Suprapubic skin (tissue), 4 donors: Measurements from ENCODE around the gene C14orf119.

ENCODE experiments used
- CTCF ChIP-seq, 2 donors: fragments of 200-600 bp in 1 of 2; fragments of 450-650 bp in 1 of 2; sonication (generic) in 1 of 2; IDR thresholded peaks; one replicate each; pipeline ENCODE4 v1.5.1; 2016 to 2019; ENCODE audit warnings: antibody characterized with exemption in 2 of 2, mild to moderate bottlenecking in 1 of 2, moderate library complexity in 1 of 2
- POLR2A ChIP-seq, 2 donors: fragments of 450-650 bp; IDR thresholded peaks; one replicate each; pipeline ENCODE4 v1.6.1; 2017; ENCODE audit warnings: antibody characterized with exemption in 2 of 2, mild to moderate bottlenecking in 2 of 2, moderate library complexity in 2 of 2
- POLR2AphosphoS5 ChIP-seq, 3 donors: sonication (generic); formaldehyde crosslinking; IDR thresholded peaks; one replicate each; pipeline ENCODE4 v1.6.1; 2017; ENCODE audit warnings: antibody characterized with exemption in 3 of 3

DNA sequence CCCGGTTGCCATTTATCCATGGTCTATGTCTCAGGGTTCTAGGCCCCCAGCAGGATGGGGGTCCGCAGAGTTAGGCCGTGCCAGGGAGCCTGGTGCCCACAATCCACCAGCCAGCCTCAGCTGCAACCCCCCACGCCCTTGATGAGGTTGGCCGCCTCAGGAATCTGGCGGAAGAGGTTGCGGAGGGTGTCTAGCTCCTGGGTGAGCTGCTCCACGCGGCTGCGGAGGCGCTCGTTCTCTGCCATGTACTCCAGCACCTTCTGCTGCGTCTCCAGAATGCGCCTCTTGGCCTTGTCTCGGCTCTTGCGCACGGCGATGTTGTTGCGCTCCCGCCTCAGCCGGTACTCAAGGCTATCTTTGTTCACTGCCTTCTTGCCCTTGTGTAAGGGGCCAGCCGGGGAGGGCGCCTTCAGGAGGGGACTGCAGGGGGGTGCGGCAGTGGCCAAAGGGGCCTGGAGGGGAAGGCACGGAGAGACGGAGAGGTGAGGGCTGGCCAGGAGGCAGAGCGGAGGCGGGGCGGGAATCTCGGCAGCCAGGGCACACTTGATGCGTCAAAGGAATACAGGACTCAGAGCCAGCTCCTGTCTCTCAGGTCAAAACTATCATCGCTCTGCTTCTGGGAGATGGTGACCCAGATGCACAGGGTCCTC is 22.2 kb downstream of the C14orf119 start:
- no peak for TF ChIP-seq CTCF (IDR thresholded peaks at IDR 0.05)
- no peak for TF ChIP-seq POLR2AphosphoS5 (IDR thresholded peaks at IDR 0.05)
- no peak for TF ChIP-seq POLR2A (IDR thresholded peaks at IDR 0.05)
